HG03460 (cell line): ENCODE results near the gene HNRNPH1.
A peak's percentile ranks its signal among the peaks of the same experiment; 100 is the strongest.
"Not testable (repeated sequence)": the region's sequence is repeated elsewhere in the genome, so short reads cannot be mapped to it uniquely, and the experiment has no call there.

Experiments
- ATAC-seq: cut with Tn5 transposase; IDR thresholded peaks from one replicate; pipeline ENCODE4 v1.9.1; 2021; ENCODE audit not compliant: unreplicated experiment

Gene HNRNPH1

GRCh38 chr5:179623003-179623905 lies at the start of gene HNRNPH1:
Gene HNRNPH1, minus strand, starts transcription at chr5:179623671. Its CDS starts 538 bp downstream, at chr5:179623133.
- peak; percentile 72 for ATAC-seq

GRCh38 chr5:179668391-179668790 lies 44.9 kb upstream of the HNRNPH1 start:
- ATAC-seq = no peak

GRCh38 chr5:179661647-179662046 lies 38.2 kb upstream of the HNRNPH1 start:
- ATAC-seq = not testable (repeated sequence)

GRCh38 chr5:179658179-179658856 lies 34.8 kb upstream of the HNRNPH1 start:
- peak; percentile 58 for ATAC-seq

GRCh38 chr5:179657302-179658178 lies 34.1 kb upstream of the HNRNPH1 start:
- peak; percentile 85 for ATAC-seq

GRCh38 chr5:179653135-179653534 lies 29.7 kb upstream of the HNRNPH1 start:
- not testable (repeated sequence) for ATAC-seq

GRCh38 chr5:179650245-179650644 lies 26.8 kb upstream of the HNRNPH1 start:
- not testable (repeated sequence) for ATAC-seq

GRCh38 chr5:179649166-179649703 lies 25.8 kb upstream of the HNRNPH1 start:
- ATAC-seq = not testable (repeated sequence)

- ATAC-seq = no peak
Observed at GRCh38 chr5:179648410-179648809, 24.9 kb upstream of the HNRNPH1 start.

GRCh38 chr5:179644766-179645165 lies 21.3 kb upstream of the HNRNPH1 start:
- not testable (repeated sequence) for ATAC-seq

- not testable (repeated sequence) for ATAC-seq
Observed at GRCh38 chr5:179643141-179643920, 19.9 kb upstream of the HNRNPH1 start.

- ATAC-seq = not testable (repeated sequence)
Observed at GRCh38 chr5:179642626-179643025, 19.2 kb upstream of the HNRNPH1 start.

- not testable (repeated sequence) for ATAC-seq
Observed at GRCh38 chr5:179641745-179642144, 18.3 kb upstream of the HNRNPH1 start.

- ATAC-seq = not testable (repeated sequence)
Observed at GRCh38 chr5:179639296-179639695, 15.8 kb upstream of the HNRNPH1 start.

GRCh38 chr5:179634370-179635172 lies 11.1 kb upstream of the HNRNPH1 start:
- peak; percentile 90 for ATAC-seq

GRCh38 chr5:179633501-179634369 lies 10.3 kb upstream of the HNRNPH1 start:
- peak; percentile 66 for ATAC-seq

- no peak for ATAC-seq
Observed at GRCh38 chr5:179624841-179625271, 1.4 kb upstream of the HNRNPH1 start.
